NCI-H524 treated with DMSO at 0.1 percent for 48 hours (cell line): ENCODE data around the gene CDK18.

Experiments
- DNase-seq: peaks from one replicate; lab custom pipeline; 2025; lab: John Stamatoyannopoulos, UW

The CDK18 gene

DNA sequence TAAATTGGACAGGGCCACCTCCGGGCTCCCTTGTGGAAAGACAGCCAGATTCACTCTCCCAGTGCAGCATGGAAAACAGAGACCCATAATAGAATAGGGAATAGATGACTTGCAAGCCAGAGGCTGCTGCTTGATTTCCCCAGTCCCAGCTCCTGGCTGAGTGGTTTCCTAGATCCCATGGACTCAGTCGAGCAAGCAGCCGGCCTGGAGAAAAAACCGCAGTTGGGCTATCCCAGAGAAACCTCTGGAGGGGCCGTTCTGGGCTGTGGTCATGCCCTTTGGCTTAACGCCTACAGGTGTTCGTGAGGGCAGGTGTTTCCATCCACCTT is 65.7 kb downstream of the CDK18 start:
- DNase-seq, result no peak

DNA sequence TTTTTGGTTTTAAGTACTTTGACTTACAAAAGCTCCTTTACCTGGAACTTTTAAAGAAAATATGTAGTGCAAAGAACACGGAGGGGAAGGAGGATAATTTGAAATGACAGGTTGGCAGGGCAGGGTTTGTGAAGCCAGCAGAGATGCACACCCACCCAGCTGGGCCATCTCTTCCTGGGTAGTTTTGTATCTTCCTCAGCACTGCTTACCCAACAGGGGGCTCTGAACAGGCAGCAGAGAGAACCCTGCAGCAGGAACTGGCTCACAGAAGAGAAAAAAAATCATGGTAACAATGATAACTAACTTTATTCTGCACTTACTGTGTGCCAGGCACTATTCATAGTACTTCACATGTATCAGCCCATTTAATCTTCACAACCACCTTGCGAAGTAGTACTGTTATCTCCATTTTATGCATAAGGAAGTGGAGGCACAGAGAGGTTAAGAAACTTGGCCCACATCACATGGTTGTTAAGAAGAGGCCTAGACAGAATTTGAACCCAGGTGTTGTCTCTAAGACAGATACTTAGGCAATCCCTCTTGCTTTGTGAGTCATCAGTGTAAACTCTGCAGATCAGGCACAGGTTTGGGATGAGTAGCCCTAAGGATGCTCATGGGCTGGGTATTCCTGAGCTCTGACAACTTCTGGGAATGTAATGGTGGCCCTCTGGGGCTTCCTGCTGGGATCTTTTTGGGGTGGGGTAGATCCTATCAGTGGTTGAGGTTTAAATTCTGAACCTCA is 66.5 kb downstream of the CDK18 start:
- no peak for DNase-seq

GRCh38 chr1:205571747-205572146 is 67.3 kb downstream of the CDK18 start:
- DNase-seq, result peak; percentile 41

DNA sequence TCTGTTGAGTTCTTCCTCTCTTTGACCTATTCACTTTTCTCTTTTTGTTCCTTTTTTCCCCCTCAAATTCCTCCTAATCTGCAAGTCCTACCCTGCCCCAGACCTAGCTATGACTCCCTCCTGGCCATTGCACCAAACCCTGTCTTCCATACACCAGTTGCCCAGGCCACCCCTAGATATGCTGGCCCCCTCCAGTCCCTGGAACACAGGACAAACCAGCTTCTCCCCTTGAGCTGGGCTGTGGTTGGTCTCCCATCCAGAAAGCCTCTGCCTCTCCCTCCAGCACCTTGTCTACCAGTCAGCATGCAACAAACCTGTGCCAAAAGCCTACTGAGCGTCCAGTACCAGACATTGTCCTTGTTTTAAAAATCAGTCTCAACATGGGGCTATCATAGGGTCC is 68.0 kb downstream of the CDK18 start:
- no peak for DNase-seq

DNA sequence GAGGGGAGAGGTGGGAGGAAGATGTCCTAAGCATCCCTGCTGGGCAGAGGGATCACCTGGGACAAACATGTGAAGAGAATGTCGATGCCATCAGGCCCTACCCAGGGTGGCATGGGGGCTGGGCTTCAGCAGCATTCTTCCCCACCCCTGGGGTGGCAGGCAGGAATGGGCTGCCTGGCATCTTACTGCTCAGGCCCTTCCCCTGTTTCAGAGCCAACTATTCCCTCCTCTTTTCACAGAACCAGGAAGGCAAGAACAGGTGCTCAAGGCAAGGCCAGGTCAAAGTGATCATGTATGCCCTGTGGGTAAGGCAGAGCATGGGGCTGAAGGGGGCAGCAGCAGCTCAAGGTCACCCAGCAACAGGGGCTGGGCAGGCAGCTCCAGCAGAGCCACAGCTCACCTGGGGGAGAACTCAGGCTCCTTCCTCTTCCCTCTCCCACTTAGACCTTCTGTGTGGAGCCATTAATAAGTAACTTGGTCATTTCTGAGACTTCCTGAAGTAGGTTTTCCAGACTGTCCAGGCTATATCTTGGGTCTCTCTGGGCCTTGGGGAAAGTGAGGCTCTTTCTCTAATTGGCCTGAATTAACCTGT is 70.9 kb downstream of the CDK18 start:
- DNase-seq, result no peak

DNA sequence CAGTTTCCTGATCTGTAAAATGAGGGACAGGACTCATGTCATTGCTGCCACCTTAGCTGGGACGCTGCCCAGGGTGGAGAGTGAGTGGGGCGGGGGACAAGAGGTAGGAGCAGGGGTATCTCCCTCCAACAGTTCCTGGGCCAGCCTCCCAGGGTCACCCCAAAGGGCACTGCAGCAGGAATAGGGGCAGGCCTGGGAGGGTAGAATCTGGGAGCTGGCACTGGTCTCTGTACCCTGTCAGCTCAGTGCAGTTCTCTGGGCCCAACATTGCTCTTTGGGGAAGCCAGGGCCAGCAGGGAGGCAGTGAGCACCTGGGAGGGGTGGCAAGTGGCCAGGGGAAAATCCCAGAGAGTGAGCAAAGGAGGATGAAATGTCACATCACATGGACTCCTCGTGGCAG is 71.5 kb downstream of the CDK18 start:
- no peak for DNase-seq

DNA sequence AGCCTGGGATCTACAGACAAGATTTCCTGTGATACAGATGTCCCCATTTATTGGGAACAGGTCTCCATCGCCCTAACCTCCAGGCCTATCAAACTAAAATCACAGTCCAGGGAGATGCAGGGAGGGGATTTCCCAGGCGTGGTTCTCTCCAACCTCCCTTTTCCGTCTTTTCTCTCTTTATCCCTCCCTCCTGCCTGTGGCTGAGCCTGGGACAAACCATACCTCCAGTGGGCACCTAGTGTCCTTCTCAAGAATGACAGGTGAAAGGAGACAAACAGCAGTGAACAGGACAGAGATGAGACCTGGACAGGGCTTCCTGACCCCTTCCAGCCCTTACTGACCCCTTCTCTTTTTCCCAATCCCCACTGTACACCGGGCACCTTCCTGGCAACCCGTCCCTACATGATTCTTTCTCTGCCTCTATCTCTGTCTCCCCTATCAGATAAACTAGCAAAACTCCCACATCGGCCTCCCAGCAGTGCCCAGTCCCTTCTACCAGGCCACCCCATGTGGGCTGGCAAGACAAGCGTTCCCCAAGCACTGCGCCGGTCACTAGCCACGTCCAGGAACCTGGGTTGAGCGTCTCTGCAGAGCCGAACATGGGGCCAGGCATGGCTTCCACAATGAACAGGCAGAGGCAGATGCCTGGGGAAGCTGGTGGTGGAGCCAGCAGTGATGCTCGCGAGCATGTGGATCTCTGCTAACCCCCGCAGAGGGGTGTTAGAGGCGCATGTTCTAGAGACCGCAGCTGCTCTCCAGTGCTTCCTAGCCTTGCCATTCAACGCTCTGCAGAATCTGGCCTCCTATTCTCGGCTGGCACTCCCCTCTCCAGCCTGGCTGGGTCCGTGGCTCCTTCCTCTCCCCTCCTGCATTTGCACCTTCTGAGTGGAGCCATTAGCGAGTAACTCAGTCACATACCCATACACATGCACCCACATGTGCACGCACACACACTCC is 72.6 kb downstream of the CDK18 start:
- no peak for DNase-seq

DNA sequence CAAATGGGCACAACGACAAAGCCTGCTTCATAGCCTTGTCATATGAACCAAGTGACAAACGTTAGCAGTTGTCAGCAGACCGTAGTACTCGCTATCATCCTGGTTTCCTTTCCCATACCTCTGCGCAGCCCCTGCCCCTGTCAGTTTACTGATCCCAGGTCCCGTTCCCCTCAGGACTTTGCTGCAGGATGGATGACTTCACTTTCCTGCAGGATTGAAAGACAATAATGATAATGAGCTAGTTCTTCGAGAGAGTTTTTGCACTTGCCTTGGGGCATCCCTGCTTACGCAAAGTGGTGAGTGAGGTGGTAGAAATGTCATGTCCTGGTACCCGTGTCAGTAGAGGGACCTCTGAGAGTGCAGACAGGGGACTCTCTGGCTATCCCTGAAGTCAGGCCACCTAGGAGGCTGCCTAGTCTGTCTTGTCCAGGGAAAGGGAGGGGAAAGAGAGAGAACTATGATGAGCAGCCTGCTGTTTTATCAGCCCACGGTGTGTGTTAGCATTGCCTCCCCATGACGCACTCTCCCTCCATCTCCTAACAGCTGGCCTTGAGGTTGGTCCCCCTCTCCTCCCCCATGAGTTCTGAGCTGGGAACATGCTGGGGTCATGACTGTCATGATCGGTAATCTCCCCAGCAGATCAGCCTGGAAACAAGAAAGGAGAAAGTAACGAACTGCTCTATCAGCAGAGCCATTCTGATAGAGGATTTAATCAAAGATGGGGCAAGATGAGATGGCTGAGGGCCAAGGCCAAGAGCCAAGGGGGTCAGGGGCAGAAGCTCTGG is 73.6 kb downstream of the CDK18 start:
- DNase-seq, result no peak

GRCh38 chr1:205578780-205579571 is 74.5 kb downstream of the CDK18 start:
- no peak for DNase-seq

GRCh38 chr1:205579711-205580110 is 75.2 kb downstream of the CDK18 start:
- no peak for DNase-seq

- DNase-seq, result no peak
Observed at GRCh38 chr1:205580140-205580922, 75.9 kb downstream of the CDK18 start.

DNA sequence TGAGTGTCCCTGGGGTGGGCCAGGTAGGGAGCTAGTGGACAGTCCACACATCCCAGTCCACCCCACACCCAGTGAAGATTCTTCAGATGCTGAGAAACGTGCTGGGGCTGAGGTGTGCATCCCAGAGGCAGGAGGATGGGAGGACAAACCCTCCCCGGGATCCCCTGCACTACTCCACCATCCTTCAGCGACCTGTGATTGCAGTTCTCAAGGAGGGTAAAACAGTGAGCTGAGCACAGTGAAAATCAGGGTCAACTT is 76.4 kb downstream of the CDK18 start:
- no peak for DNase-seq

GRCh38 chr1:205581321-205581980 is 77.0 kb downstream of the CDK18 start:
- DNase-seq, result no peak

- no peak for DNase-seq
Observed at GRCh38 chr1:205582046-205582445, 77.6 kb downstream of the CDK18 start.
